Measurements from ENCODE around the gene PROSER3. TPM values are rescaled to one million over a fixed set of nuclear protein-coding genes. Genes with fewer than 3 reads are reported as not detected.

The PROSER3 gene
- total and polyA plus RNA-seq, 9 of the 15 experiments (the other 6 are each of a cell fraction or from before 2014, with no cell fraction given), result 1.0 to 39.5 (median 5.1) TPM

GRCh38 chr19:35716801-35717664 is 40.9 kb upstream of the PROSER3 start (continued):
- TF ChIP-seq ZBTB40 (IDR thresholded peaks at IDR 0.05) (peak; percentile 85), ZBTB40 (CRISPR knock-in tag; IDR thresholded peaks at IDR 0.05) (no peak), ZBTB49 (CRISPR knock-in tag; IDR thresholded peaks at IDR 0.05; ENCODE audit: borderline replicate concordance) (no peak), MLX (CRISPR knock-in tag; conservative IDR thresholded peaks at IDR 0.05) (no peak), GMEB1 (CRISPR knock-in tag; IDR thresholded peaks at IDR 0.05) (peak; percentile 56), ZNF561 (CRISPR knock-in tag; conservative IDR thresholded peaks at IDR 0.05) (no peak), HBP1 (CRISPR knock-in tag; IDR thresholded peaks at IDR 0.05) (no peak), ZNF584 (CRISPR knock-in tag; IDR thresholded peaks at IDR 0.05; ENCODE audit: low read depth) (peak; percentile 9; the same call in 1 of the 2 replicates), SMARCE1 (IDR thresholded peaks at IDR 0.05) (peak; percentile 63), PCBP2 (IDR thresholded peaks at IDR 0.05; ENCODE audit: low read depth, low read length, poor library complexity, severe bottlenecking) (no peak)

Measured in K562 (cell line).